ENCODE results near the gene CDH23.

The CDH23 gene

DNA sequence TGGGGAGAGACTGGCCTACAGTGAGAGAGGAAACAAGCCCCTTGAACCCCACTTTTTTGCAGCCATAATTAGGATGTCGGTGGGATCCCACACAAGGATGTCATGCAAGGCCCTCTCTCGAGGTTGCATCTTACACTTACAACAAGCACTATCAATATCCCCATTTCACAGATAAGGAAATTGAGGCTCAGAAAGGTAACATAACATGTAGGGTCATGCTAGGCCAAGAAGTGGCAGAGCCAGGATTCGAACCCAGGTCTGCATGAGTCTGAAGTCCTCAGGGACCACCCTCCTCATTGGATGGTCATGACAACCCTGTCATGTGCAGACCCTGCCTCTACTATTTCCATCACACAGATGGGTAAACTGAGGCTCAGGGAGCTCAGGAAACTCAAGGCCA, 199.4 kb downstream of the CDH23 start:
- H3K27me3 ChIP-seq (replicated peaks; ENCODE audit: insufficient read depth, low read length): no peaks in the 10 kb centered on the region; the same call in 1 of the 2 replicates
- no peaks in the 10 kb centered on the region for H3K9me2 ChIP-seq (replicated peaks; ENCODE audit: insufficient read depth, low read length)
- H3K27ac ChIP-seq (ENCODE audit: low read length): no peak overlapping the region
- no peaks in the 10 kb centered on the region for H3K4me1 ChIP-seq (ENCODE audit: low read length)
- no peak overlapping the region for H3K9ac ChIP-seq (ENCODE audit: low read length)
- H3F3A ChIP-seq (ENCODE audit: insufficient read depth, low read length): no peaks in the 10 kb centered on the region
- no peaks in the 10 kb centered on the region for H3K79me2 ChIP-seq (ENCODE audit: low read length)
- no peak for DNase-seq
- no peaks in the 10 kb centered on the region for H3K36me3 ChIP-seq (replicated peaks; ENCODE audit: insufficient read depth, low read length)
- no peak overlapping the region for H2AFZ ChIP-seq (ENCODE audit: low read length)
- no peaks in the 10 kb centered on the region for H3K9me3 ChIP-seq (replicated peaks; ENCODE audit: insufficient read depth, low read length)
- H4K20me1 ChIP-seq (ENCODE audit: insufficient read depth, low read length): no peaks in the 10 kb centered on the region
- no peak for TF ChIP-seq EZH2 (optimal IDR thresholded peaks at IDR 0.05; ENCODE audit: low read depth, low read length)
- TF ChIP-seq EZH2phosphoT487 (IDR thresholded peaks at IDR 0.05; ENCODE audit: low read length): no peak
- TF ChIP-seq, protein P1, sequence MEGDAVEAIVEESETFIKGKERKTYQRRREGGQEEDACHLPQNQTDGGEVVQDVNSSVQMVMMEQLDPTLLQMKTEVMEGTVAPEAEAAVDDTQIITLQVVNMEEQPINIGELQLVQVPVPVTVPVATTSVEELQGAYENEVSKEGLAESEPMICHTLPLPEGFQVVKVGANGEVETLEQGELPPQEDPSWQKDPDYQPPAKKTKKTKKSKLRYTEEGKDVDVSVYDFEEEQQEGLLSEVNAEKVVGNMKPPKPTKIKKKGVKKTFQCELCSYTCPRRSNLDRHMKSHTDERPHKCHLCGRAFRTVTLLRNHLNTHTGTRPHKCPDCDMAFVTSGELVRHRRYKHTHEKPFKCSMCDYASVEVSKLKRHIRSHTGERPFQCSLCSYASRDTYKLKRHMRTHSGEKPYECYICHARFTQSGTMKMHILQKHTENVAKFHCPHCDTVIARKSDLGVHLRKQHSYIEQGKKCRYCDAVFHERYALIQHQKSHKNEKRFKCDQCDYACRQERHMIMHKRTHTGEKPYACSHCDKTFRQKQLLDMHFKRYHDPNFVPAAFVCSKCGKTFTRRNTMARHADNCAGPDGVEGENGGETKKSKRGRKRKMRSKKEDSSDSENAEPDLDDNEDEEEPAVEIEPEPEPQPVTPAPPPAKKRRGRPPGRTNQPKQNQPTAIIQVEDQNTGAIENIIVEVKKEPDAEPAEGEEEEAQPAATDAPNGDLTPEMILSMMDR (IDR thresholded peaks at IDR 0.05; ENCODE audit: low read length): no peak
- no peak overlapping the region for H3K4me2 ChIP-seq (ENCODE audit: low read depth, low read length)
- H3K4me3 ChIP-seq (ENCODE audit: low read length): no peak overlapping the region

DNA sequence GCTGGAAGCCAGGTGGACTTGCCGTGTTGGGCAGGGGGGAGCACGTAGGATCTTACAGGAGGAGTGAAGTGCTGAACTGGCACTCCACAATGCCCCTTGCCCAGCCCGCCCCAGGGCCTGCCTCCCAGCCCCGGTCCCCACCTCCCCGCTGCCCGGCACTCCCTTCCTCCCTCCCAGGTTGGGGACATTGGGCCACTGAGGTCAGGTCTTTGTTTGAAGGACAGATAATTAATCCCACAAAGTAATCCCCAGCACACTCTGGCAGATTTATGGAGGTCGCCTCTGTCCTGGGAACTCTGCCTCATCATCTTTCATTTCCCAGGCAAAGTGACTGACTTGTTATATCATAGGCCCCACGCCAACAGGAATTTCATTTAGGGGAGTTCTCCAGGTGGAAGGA, 200.0 kb downstream of the CDH23 start:
- DNase-seq: no peak
- no peaks in the 10 kb centered on the region for H3K4me1 ChIP-seq (ENCODE audit: low read length)
- no peaks in the 10 kb centered on the region for H3K9me2 ChIP-seq (replicated peaks; ENCODE audit: insufficient read depth, low read length)
- no peak overlapping the region for H3K4me2 ChIP-seq (ENCODE audit: low read depth, low read length)
- H3K36me3 ChIP-seq (replicated peaks; ENCODE audit: insufficient read depth, low read length): no peaks in the 10 kb centered on the region
- H3K79me2 ChIP-seq (ENCODE audit: low read length): no peaks in the 10 kb centered on the region
- TF ChIP-seq EZH2phosphoT487 (IDR thresholded peaks at IDR 0.05; ENCODE audit: low read length) (no peak), EZH2 (optimal IDR thresholded peaks at IDR 0.05; ENCODE audit: low read depth, low read length) (no peak)
- TF ChIP-seq, protein P1 (IDR thresholded peaks at IDR 0.05; ENCODE audit: low read length): no peak
- no peaks in the 10 kb centered on the region for H4K20me1 ChIP-seq (ENCODE audit: insufficient read depth, low read length)
- no peak overlapping the region for H3K27ac ChIP-seq (ENCODE audit: low read length)
- H2AFZ ChIP-seq (ENCODE audit: low read length): no peak overlapping the region
- H3K27me3 ChIP-seq (replicated peaks; ENCODE audit: insufficient read depth, low read length): peaks cover 2% of the 10 kb centered on the region
- H3K4me3 ChIP-seq (ENCODE audit: low read length): no peak overlapping the region
- H3K9me3 ChIP-seq (replicated peaks; ENCODE audit: insufficient read depth, low read length): no peaks in the 10 kb centered on the region
- no peak overlapping the region for H3K9ac ChIP-seq (ENCODE audit: low read length)
- no peaks in the 10 kb centered on the region for H3F3A ChIP-seq (ENCODE audit: insufficient read depth, low read length)

DNA sequence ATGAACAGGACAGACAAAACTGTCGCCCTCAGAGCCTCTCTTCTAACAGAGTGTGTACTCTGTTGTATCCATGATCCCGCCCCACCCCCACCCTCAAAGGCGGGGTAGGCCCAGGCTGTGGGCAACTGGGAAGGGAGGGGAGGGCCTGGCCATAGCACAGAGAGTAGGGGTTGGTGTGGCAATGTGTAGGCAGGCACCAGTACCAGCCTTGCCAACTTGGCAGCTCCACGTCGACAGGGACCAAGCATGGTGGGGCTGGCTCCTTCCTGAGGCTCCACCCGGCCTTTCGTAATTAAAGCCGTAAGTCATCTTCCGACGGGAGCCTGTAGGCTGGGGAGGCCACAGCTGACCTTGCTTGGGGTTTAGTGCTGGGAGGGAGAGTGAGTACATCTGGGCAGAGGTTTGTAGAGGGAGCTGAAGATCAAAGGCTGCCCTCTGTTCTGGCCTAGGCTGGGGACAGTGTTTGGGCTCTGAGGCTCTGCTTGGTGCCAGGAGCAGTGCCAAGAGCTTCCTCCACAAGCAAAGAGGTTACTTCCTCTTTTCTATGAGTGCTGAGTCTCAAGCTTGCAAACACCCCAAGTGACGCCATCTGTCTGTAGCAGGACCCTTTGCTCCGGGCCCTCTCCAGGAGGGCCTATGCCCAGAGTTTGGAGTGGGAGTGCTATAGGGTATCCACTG, 201.2 kb downstream of the CDH23 start:
- DNase-seq: no peak
- no peak overlapping the region for H2AFZ ChIP-seq (ENCODE audit: low read length)

More for the DNA sequence above, 201.2 kb downstream of the CDH23 start:
- TF ChIP-seq, protein P1 (IDR thresholded peaks at IDR 0.05; ENCODE audit: low read length): no peak
- TF ChIP-seq EZH2phosphoT487 (IDR thresholded peaks at IDR 0.05; ENCODE audit: low read length): no peak
- no peak for TF ChIP-seq EZH2 (optimal IDR thresholded peaks at IDR 0.05; ENCODE audit: low read depth, low read length)
- Histone ChIP-seq H3K9me3 (replicated peaks; ENCODE audit: insufficient read depth, low read length) (no peaks in the 10 kb centered on the region), H3F3A (ENCODE audit: insufficient read depth, low read length) (no peaks in the 10 kb centered on the region), H3K4me2 (ENCODE audit: low read depth, low read length) (no peak overlapping the region), H3K27ac (ENCODE audit: low read length) (no peak overlapping the region), H4K20me1 (ENCODE audit: insufficient read depth, low read length) (no peaks in the 10 kb centered on the region), H3K9ac (ENCODE audit: low read length) (no peak overlapping the region), H3K27me3 (replicated peaks; ENCODE audit: insufficient read depth, low read length) (peaks cover 2% of the 10 kb centered on the region; the same call in 1 of the 2 replicates), H3K9me2 (replicated peaks; ENCODE audit: insufficient read depth, low read length) (no peaks in the 10 kb centered on the region), H3K79me2 (ENCODE audit: low read length) (no peaks in the 10 kb centered on the region), H3K4me1 (ENCODE audit: low read length) (no peaks in the 10 kb centered on the region), H3K36me3 (replicated peaks; ENCODE audit: insufficient read depth, low read length) (no peaks in the 10 kb centered on the region), H3K4me3 (ENCODE audit: low read length) (no peak overlapping the region)

Measured in MM.1S (cell line).